Heart left ventricle (tissue), 16 donors: ENCODE measurements around the gene ADIG. TPM values are rescaled to one million over a fixed set of nuclear protein-coding genes. Genes with fewer than 3 reads are reported as not detected.

ENCODE experiments used
- ATAC-seq, 4 donors: fragments of 200-7000 bp; cut with Tn5 transposase; one replicate each; pipeline ENCODE4 v1.9.1; 2020 to 2022; ENCODE audit warnings: moderate library complexity in 4 of 4, mild to moderate bottlenecking in 3 of 4, moderate number of reproducible peaks in 1 of 4
- DNase-seq, 5 donors: peaks; one replicate each; pipeline ENCODE4 v3.0.0-alpha.2; 2020
- H3K27ac ChIP-seq, 12 donors: fragments of 200-600 bp; sonication (generic) in 4 of 12; one replicate each; pipeline versions ENCODE4 v1.5.0 to v1.8.0; 2016 to 2022; ENCODE audit warnings: mild to moderate bottlenecking in 2 of 12
- H3K27me3 ChIP-seq, 9 donors: fragments of 200-600 bp; sonication (generic) in 2 of 9; one replicate each; pipeline versions ENCODE4 v1.5.1 to v1.8.0; 2016 to 2022; ENCODE audit warnings: mild to moderate bottlenecking in 3 of 9
- H3K36me3 ChIP-seq, 9 donors: fragments of 200-600 bp; sonication (generic) in 2 of 9; one replicate each; pipeline versions ENCODE4 v1.5.0 to v1.8.0; 2018 to 2022; ENCODE audit warnings: mild to moderate bottlenecking in 2 of 9
- H3K4me1 ChIP-seq, 12 donors: fragments of 200-600 bp; sonication (generic) in 4 of 12; one replicate each; pipeline versions ENCODE4 v1.5.0 to v1.8.0; 2016 to 2022; ENCODE audit warnings: mild to moderate bottlenecking in 3 of 12
- H3K4me3 ChIP-seq, 12 donors: fragments of 200-600 bp; sonication (generic) in 4 of 12; one replicate each; pipeline versions ENCODE4 v1.5.0 to v1.8.0; 2017 to 2022; ENCODE audit warnings: mild to moderate bottlenecking in 9 of 12, moderate library complexity in 4 of 12
- H3K9me3 ChIP-seq, 12 donors: fragments of 200-600 bp; sonication (generic) in 4 of 12; one replicate each; pipeline versions ENCODE4 v1.5.0 to v1.8.0; 2016 to 2022; ENCODE audit warnings: mild to moderate bottlenecking in 1 of 12
- POLR2A ChIP-seq, 2 donors: fragments of 450-650 bp; IDR thresholded peaks; one replicate each; pipeline ENCODE4 v1.6.1; 2017; ENCODE audit warnings: antibody characterized with exemption in 2 of 2, mild to moderate bottlenecking in 2 of 2, moderate library complexity in 2 of 2
- whole genome bisulfite sequencing, 4 donors: extraction: QIAGEN DNeasy Blood & Tissue Kit in 2 of 4; methylation state at CpG; one replicate each; pipeline versions ENCODE4 v1.1.5 to v1.1.7; 2013 to 2018; 5-methylcytosine and 5-hydroxymethylcytosine counted together
- intact Hi-C, 10 donors: fragments of 100-400 bp; cut with DNase I; formaldehyde crosslinking; loops; one replicate each; pipeline versions ENCODE4 v1.11.1 to v1.14.2; 2022
- polyA plus RNA-seq, 2 donors: library from polyadenylated mRNA; stranded (reverse); fragments of 200-250 nt; gene quantifications; one replicate each; pipeline ENCODE4 v1.2.3, GENCODE V29; 2013
- total RNA-seq, 9 donors: library from RNA; depleted of rRNA in 2 of 9; stranded (reverse); fragments of >200 nt in 2 of 9; fragmentation: NEBNext Ultra II Directional in 3 of 9; extraction: Animal tissue kit (Norgen Biotek cat#: 25700) in 3 of 9; gene quantifications; one replicate each; pipeline versions ENCODE4 v1.1.0 to v1.2.4, GENCODE V29; 2016 to 2023
- TF ChIP-seq, protein P1 (sequence below), 12 donors: fragments of 200-600 bp; sonication (generic) in 4 of 12; IDR thresholded peaks; one replicate each; pipeline versions ENCODE4 v1.5.0 to v1.8.0; 2018 to 2022; ENCODE audit warnings: antibody characterized with exemption in 12 of 12, mild to moderate bottlenecking in 5 of 12
- donor health status: ischemic (EF 13 %, LVEDD 7.1; RV severe dilation, severe dysfunction).
- donor health status: healthy with polysubstance abuse.
- donor health status: DM: no; HTN: yes; CAD: no.
- donor health status: DM: no; HTN: no; CAD: no.
- donor health status: ischemic (EF 25% LVEDD 6.9; RV normal size, moderate dysfunction).
- donor health status: ischemic (EF 25% LVEDD 5.7; RV mildly dilated, moderate dysfunction).
- donor health status: healthy.
- donor health status: DM: yes; HTN: yes; CAD: no.
- donor health status: ischemic (EF 35%, LVEDD 5.7; RV mildly dilated, moderate dysfunction).
- donor health status: nonischemic (EF 11% LVEDD 7.7; RV severe dilation, severe dysfunction).
- donor health status: DM: yes; HTN: yes; CAD: no.
- donor health status: PGD.
- donor health status: ischemic (EF 29% LVEDD 5.4; RV normal size, mild dysfunction).
- donor health status: nonischemic (EF 23%, LVEDD 6.1; RV moderate dilation, normal function).

Gene ADIG
- total and polyA plus RNA-seq, 11 donors: not detected

GRCh38 chr20:38538789-38539188, 42.2 kb upstream of the ADIG start:
- H3K27ac ChIP-seq: no peak overlapping the region
- H3K4me1 ChIP-seq: no peaks in the 10 kb centered on the region
- TF ChIP-seq, protein P1, sequence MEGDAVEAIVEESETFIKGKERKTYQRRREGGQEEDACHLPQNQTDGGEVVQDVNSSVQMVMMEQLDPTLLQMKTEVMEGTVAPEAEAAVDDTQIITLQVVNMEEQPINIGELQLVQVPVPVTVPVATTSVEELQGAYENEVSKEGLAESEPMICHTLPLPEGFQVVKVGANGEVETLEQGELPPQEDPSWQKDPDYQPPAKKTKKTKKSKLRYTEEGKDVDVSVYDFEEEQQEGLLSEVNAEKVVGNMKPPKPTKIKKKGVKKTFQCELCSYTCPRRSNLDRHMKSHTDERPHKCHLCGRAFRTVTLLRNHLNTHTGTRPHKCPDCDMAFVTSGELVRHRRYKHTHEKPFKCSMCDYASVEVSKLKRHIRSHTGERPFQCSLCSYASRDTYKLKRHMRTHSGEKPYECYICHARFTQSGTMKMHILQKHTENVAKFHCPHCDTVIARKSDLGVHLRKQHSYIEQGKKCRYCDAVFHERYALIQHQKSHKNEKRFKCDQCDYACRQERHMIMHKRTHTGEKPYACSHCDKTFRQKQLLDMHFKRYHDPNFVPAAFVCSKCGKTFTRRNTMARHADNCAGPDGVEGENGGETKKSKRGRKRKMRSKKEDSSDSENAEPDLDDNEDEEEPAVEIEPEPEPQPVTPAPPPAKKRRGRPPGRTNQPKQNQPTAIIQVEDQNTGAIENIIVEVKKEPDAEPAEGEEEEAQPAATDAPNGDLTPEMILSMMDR (IDR thresholded peaks at IDR 0.05): no peak
- TF ChIP-seq POLR2A (IDR thresholded peaks at IDR 0.05): no peak
- intact Hi-C loops: no loop called here
- peaks cover 0 to 100% (median 99%) of the 10 kb centered on the region in 9 donors for H3K36me3 ChIP-seq
- ATAC-seq (no peak), DNase-seq (no peak)
- no peak overlapping the region for H3K4me3 ChIP-seq
- H3K9me3 ChIP-seq: no peaks in the 10 kb centered on the region
- no peaks in the 10 kb centered on the region for H3K27me3 ChIP-seq
- 93 to 99% (median 96%) methylated on average over 2 of the region's 2 CpGs for WGBS, 4 donors

DNA sequence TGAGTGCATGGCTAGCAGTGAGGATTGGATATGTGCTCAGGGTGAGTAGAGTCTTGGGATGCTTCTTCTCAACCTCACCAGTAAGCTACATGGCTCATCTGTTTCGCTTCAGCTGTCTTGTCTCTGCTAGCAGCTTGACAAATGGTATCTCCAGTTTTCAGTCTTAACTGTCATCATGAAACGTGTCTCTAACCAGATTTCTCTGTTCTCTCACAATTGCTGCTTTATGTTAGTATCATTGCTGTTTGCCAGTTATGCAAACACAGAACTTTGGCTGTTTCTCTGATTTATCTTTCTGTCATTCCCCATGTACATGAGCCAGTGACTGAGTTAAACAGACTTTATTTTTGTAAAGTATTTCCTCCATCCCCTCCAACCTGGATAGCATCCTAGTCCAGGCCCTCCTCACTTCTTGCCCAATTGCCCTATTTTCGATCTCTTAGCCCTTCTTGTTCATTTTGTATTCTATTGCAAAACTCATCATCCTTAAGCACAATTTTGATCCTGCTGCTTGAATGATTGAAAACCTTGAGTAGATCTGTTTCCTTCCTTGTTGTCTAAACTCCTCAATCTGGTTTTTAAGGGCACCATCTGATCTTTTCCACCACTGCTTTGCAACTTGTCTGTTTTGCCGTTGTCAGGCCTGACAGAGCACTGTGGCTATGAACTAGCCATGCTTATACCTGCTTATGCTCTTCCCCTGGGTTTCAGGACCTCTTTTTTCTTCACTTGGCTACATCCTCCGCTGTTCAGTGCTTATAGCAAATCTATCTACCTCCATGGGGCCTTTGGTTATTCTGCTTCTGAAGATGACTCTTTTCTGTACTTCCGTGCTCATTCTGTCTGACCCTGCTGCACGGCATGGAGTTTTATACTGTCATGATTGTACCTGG, 37.7 kb upstream of the ADIG start:
- DNase-seq: no peak
- intact Hi-C loops: no loop called here
- Histone ChIP-seq H3K4me1 (no peaks in the 10 kb centered on the region), H3K27me3 (no peaks in the 10 kb centered on the region), H3K4me3 (no peak overlapping the region), H3K36me3 (peaks cover 0 to 100% (median 99%) of the 10 kb centered on the region in 9 donors), H3K9me3 (no peaks in the 10 kb centered on the region), H3K27ac (no peak overlapping the region)
- TF ChIP-seq, protein P1 (IDR thresholded peaks at IDR 0.05): no peak
- TF ChIP-seq POLR2A (IDR thresholded peaks at IDR 0.05): no peak
- no peak for ATAC-seq
- 80 to 85% (median 82%) methylated on average over 7 of the region's 7 CpGs for WGBS, 4 donors

DNA sequence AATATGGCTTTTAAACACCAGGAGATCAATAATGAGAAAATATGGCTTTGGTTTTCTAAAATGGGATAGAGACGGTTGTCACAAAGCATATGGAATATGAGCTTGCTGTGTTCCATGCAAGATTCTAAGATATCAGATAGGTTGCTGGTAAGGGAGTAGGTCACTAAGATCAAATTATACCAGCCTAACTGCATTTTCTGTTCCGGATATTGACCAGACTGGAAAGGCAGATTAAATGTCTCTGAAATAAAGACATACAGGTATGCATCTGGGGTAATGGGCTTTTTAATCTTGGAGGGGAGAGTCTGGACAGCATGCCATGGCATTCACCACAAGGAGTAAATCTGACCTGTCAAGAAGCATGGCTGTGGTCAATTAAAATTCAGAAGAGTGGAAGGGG, 35.2 kb upstream of the ADIG start:
- Histone ChIP-seq H3K4me3 (no peak overlapping the region), H3K4me1 (no peaks in the 10 kb centered on the region), H3K27me3 (no peaks in the 10 kb centered on the region), H3K9me3 (no peaks in the 10 kb centered on the region), H3K36me3 (peaks cover 0 to 100% (median 98%) of the 10 kb centered on the region in 9 donors), H3K27ac (no peak overlapping the region)
- WGBS, 4 donors: 95 to 99% (median 97%) methylated on average over 2 of the region's 2 CpGs
- ATAC-seq: no peak
- intact Hi-C loops: no loop called here
- no peak for TF ChIP-seq POLR2A (IDR thresholded peaks at IDR 0.05)
- TF ChIP-seq, protein P1 (IDR thresholded peaks at IDR 0.05): no peak
- no peak for DNase-seq

GRCh38 chr20:38547288-38548085, 33.5 kb upstream of the ADIG start:
- H3K9me3 ChIP-seq: no peaks in the 10 kb centered on the region
- ATAC-seq: no peak
- no peaks in the 10 kb centered on the region for H3K4me1 ChIP-seq
- H3K36me3 ChIP-seq: peaks cover 0 to 100% (median 98%) of the 10 kb centered on the region in 9 donors
- H3K4me3 ChIP-seq: no peak overlapping the region
- TF ChIP-seq, protein P1 (IDR thresholded peaks at IDR 0.05): no peak
- TF ChIP-seq POLR2A (IDR thresholded peaks at IDR 0.05): no peak
- no peaks in the 10 kb centered on the region for H3K27me3 ChIP-seq
- no peak for DNase-seq
- H3K27ac ChIP-seq: no peak overlapping the region
- intact Hi-C loops: no loop called here
- 86 to 92% (median 89%) methylated on average over 3 of the region's 3 CpGs for WGBS, 4 donors
